HFF-Myc (cell line): Measurements from ENCODE around the gene HOXD1.

Experiments
- DNase-seq: peaks from one replicate; pipeline ENCODE4 v3.0.0-alpha.2; 2011; ENCODE audit warnings: low read depth; ENCODE audit errors: extremely low read depth
- H3K4me3 ChIP-seq: replicated peaks from 2 replicates; pipeline ENCODE4 v1.5.1; 2011; ENCODE audit warnings: low read depth, mild to moderate bottlenecking, control low read depth, low read length
- CTCF ChIP-seq: IDR thresholded peaks from 2 replicates; pipeline ENCODE4 v1.5.1; 2012; ENCODE audit warnings: mild to moderate bottlenecking, low read depth, low read length, control low read depth; ENCODE audit errors: missing control alignments

Gene HOXD1

GRCh38 chr2:176187899-176188773 lies at the start of gene HOXD1:
Gene HOXD1 (plus strand): TSS chr2:176188668. CDS start chr2:176188802, 134 bp downstream.
- no peak for TF ChIP-seq CTCF
- H3K4me3 ChIP-seq: peak within 1 kb of the TSS; percentile 36
- no peak for DNase-seq

DNA sequence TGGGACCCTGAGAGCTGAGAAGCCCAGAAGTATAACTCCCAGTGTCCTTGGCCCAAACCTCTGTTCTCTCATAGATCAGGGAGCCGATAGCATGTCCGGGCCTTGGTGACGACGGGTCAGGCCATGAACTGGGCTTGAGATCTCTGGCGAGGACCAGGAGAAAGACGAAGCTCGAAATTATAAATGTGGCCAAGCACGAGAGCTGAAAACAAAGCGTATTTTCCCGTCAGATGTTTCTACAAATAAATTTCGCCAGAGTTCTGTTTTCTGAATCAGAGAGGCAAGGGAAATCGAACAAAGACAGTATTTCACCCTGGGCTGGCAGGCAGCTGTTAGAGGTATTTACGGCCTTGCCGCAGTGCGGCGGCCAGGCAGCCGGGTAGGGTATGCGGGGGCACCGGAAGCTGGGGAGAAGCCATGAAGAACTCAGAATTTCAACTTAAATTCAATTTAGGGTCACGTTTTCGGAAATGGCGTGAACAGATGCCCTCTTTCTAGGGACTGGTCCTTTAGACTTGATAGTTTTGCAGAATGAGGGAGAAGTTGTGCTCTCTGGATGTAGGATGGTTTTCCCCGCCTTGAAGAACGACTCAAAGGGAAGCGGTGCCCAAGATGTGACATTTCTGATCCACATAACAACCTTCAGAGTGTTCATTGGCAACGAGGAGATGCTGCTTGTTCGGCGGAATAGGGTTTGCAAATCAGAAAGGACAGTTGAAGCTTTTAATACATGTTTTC lies 49.4 kb upstream of the HOXD1 start:
- no peak overlapping the region for H3K4me3 ChIP-seq
- DNase-seq: no peak
- no peak for TF ChIP-seq CTCF

DNA sequence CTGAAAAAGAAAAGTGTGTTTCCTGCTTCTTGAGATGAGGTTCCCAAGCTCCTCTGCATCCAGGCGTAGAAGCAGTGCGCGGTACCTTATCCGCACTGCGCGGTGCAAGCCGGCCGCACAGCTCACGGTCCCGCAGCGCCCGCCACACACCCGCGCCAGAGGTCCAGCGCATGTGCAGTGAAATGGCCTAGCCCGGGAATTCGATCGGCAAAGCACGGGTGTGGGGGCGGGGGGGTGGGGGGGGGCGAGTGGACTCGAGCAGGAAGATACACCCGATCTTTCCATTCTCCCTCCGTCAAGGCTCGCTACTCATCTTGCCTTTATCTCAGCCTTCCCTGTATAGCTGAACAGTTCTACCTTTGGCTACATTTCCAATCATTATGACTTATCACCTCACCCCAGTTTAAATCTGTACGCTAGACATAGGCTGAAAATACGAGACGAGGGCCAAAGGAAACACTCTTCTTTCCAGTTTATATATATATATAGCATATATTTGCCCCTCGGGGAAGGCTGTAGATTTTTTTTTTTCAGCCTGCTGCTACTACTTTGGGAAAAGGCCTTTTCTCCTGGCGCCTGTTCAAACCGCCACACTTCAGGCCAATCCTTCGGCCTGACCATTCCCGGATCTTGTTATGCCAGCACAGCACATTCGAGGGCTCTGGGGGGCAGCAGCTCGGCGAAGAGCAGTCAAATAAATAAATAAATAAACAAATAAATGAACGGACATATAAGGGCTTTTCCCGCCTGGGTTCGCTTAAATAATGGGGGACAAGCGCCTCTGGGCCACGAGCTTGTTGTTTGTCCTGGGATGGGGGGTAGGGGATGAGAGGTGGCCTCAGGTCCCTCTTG lies 48.6 kb upstream of the HOXD1 start:
- TF ChIP-seq CTCF: no peak
- DNase-seq: no peak
- H3K4me3 ChIP-seq: peak overlapping the region; percentile 30

DNA sequence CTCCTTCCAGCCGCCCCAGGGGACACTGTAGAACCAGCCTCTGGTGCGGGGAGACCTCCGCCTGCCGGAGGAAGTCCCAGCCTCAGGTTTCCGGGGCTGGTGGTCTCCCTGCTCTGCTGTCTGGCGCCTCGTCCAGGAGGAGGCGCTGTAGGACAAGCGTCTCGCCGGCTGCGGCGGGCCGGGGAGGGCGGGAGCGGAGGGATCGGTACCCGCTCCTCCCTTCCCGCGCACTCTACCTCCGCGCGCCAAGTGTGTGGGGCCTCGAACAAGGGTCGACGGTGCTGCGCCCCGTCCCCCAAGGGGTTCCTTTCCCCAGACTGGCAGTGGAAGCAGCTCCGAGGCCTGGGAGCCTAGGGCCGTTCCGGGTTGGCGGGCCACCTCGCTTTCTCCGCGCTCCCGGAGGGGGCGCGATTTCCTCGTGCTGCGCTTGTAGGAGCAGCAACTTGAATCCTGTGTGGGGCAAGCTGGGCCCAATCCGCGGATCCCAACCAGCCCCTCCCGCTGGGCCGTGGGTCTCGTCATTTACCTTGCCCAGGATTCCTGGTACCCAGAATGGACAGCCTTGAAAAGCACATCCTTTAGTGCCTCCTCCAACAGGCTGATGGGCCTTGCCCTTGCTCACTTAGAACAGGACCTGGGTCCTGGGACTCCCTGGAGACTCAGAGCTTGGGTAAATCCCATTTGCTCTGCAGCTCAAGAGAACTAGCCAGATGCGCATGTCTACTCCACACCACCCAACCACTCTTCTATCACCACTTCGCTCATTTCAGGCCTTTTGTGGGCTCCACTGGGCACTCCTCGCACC lies 47.8 kb upstream of the HOXD1 start:
- DNase-seq: no peak
- peak overlapping the region; percentile 30 for H3K4me3 ChIP-seq
- peak; percentile 89 for TF ChIP-seq CTCF

DNA sequence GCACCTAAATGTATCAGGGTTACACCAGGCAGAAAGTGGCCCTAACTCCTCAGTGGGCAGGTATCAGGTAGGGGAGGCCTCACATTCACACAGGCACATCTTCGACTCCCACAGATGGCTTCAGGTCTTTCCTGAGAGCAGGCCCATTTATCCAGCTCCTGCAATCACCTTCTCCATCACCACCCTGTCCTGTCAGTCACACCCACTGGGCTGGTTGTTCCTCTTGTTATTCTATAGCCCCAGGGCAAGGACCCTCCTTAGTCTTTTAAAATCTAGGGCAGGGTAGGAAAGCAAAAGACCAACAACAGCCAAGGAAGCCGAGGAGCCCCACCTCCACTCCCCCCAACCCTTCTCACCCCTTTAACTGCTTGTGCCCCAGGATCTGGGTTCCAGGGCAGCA lies 46.2 kb upstream of the HOXD1 start:
- DNase-seq: no peak
- no peak overlapping the region for H3K4me3 ChIP-seq
- TF ChIP-seq CTCF: no peak
